ENCODE results near the gene POTEH. TPM values are rescaled to one million over a fixed set of nuclear protein-coding genes. Genes with fewer than 3 reads are reported as not detected.
"Not testable (repeated sequence)": the region's sequence is repeated elsewhere in the genome, so short reads cannot be mapped to it uniquely, and the experiment has no call there.

POTEH gene
- not detected for total RNA-seq

DNA sequence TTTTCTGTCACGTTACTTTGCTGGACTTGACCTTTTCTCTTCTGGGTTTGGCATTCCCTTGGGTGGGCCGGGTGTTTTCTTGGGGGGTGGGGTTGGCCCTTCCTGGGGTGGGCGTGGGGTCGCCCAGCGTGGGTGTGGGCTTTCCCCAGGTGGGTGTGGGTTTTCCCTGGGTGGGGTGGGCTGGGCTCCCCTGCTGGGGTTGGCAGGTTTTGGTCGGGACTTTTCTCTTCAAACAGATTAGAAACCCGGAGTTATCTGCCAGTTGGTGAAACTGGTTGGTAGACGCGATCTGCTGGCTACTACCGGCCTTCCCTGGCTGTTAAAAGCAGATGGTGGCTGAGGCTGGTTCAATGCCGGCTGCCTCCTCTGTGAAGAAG, at the start of gene POTEH:
Gene POTEH (plus strand): TSS at position 278 of the 377 bp plus-strand sequence. CDS start 52 bp downstream, at position 330.
- not testable (repeated sequence) for DNase-seq

DNA sequence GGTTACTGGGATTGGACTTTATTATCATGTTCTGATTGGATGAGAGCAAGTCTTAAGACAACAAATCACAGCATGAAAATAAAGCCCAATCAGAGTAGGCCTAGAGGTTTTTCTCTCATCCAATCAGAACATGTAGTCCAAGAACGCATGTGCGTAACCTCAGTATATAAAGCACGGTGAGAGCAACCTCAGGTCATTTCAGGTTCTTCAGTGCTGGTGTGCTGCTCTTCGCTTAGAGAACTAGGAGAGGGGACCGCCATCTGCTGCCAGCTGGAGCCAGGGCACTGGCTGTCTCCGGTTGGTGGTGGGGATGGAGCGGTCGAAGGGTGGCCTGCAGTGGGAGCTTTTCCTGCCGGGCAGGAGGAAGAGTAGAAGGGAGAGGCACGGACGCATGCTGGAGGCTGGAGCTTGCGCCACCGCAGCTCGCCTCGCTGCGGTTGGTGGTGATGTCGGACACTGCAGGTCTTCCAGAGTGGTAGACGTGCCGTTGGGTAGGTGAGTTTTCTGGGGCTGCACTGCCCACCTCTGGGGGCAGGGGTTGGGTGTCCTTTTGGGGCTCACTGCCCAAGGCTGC, 47.5 kb upstream of the POTEH start:
- not testable (repeated sequence) for DNase-seq

DNA sequence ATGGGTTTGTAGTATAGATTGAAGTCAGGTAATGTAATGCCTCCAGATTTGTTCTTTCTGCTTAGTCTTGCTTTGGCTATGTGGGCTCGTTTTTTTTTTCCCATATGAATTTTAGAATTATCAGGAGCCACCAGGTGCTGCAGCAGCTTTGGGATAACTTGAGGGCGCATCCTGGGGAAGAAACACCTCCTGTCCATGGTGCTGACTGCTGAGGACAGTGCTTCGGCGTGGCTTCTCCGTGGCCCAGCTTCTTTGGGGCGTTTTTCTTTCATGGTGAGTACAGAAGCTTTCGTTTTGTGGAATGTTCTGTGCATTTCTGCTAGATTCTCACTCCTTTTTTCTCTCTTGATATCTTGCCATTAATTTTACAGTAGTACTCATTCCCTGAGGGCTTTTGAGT, 37.9 kb upstream of the POTEH start:
- DNase-seq, result not testable (repeated sequence)

DNA sequence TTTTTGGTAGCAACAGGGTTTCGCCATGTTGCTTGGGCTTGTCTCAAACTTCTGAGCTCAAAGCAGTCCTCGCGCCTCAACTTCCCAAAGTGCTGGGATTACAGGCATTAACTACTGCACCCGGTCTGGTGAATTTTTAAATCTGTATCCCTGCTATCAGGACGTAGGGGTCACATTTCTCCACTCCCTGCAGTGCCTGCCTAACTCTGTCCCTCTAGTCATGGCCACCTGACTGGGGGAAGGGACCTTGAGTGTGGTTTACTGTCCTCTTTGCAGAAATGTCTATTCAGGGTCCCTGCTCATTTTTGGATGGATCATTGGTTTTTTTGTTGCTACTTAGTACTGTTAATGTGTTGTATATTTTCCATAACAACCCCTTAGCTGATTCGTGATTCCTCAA, 37.1 kb upstream of the POTEH start:
- DNase-seq, result not testable (repeated sequence)

DNA sequence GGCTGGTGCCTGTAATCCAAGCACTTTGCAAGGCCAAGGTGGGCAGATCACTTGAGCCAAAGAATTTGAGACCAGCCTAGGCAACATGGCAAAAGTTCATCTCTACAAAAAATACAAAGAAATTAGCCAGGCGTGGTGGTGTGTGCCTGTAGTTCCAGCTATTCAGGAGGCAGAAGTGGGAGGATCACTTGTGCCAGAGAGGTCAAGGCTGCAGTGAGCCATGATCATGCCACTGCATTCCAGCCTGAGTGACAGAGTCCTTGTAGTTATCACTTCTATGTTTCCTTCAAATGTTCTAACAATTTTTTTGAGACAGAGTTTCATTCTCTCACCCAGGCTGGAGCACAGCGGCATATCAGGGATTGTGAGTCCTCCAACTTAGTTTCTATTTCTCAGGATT, 36.6 kb upstream of the POTEH start:
- DNase-seq, result not testable (repeated sequence)

DNA sequence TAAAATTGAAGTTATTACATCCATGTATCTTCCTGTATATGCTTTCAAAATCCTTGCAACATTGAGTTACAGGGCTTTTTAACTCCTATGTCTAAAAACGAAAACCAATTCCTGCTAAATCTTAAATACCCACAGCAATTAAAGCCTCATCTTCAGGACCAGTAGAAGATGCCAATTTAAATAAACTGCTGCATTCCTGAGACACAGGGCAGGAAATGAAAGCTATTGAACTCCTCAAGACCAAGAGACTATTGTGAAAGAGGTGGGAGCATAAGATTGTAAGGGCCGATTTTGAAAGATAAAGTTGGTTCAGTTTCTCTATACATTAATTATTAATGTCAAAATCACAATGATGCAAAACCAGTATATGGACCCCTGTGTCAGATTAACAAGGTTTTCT, 28.7 kb upstream of the POTEH start:
- not testable (repeated sequence) for DNase-seq

DNA sequence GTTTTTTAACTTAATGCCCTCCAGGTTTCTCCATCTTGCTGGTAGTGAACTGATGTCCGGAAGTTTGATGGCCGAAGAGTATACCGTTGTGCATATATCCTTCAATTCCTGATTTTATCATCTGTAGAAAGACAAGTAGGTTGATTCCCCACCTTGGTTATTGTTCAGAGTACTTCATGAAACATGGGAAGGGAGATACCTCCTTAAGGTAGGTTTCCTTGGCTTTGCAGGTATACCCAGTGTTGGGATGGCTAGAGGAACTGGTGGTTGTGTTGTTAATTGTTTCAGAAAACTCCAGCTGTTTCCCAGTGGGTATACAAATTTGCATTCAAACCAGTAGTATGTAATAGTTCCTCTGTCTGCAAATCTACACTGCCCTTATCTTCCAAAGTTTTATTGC, 25.1 kb upstream of the POTEH start:
- not testable (repeated sequence) for DNase-seq

DNA sequence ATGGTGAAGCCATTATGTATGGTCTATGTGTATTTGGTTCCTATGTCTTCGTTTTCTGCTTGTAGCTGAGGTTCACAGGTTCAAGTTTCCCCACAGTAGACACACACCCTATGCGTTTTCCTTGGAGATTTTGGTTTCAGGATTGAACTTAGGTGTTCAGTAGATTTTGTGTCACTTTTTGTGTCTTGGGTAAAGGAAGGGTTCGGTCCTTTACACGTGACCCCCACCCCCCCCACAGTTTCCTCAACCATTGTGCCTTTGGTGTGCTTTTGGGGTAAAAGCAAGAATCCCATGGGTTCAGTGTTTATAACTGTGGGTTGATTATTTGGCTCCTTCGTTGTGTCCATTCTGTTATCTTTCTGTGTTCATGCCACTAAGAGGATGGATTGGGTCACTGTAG, 24.3 kb upstream of the POTEH start:
- not testable (repeated sequence) for DNase-seq

DNA sequence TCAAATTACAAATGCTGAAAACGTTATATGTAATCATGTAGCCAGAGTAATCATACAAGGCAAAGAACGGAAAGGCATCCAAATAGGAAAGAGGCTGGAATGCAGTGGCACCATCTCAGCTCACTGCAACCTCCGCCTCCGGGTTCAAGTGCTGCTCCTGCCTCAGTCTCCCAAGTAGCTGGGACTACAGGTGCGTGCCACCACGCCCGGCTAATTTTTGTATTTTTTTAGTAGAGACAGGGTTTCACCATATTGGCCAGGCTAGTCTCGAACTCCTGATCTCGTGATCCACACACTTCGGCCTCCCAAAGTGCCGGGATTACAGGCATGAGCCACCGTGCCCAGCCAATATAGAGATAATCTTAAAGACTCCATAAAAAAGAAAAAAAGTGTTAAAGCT, 20.4 kb upstream of the POTEH start:
- not testable (repeated sequence) for DNase-seq

DNA sequence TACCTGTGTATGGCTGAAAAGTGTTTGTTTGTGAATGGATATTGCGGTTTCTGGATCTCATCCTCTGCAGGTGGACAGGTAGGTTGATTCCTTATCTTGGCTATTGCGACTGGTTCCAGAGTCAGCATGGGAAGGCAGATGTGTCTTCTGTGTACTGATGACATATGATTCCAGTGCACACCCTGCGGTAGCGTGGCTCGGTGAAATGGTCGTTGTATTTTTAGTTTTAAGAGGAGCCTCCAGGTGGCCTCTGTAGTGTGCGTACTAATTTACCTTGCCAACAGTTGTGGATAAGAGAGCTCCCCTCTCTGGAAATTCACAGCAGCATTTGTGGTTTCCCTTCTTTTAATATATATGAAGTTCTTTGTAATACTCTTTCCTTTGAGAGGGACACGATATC, 10.1 kb upstream of the POTEH start:
- not testable (repeated sequence) for DNase-seq

DNA sequence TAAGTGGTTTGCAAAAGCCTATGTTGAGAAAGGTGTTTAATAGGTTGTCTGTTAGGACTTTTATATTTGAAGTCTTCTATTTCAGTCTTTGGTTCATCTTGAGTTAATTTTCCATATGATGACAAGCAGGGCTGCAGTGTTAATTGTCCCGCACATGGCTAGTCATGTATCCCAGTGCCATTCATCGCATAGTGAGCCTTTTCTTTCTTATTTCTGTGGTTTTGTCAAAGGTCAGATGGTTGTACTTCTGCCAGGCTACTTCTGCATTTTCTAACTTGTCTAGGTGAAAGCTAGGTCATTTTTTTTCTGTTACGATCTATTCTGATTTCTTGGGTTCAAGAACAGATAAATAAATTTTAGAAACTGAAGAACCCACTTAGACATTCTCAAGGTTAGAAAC, 5.7 kb upstream of the POTEH start:
- DNase-seq, result not testable (repeated sequence)

DNA sequence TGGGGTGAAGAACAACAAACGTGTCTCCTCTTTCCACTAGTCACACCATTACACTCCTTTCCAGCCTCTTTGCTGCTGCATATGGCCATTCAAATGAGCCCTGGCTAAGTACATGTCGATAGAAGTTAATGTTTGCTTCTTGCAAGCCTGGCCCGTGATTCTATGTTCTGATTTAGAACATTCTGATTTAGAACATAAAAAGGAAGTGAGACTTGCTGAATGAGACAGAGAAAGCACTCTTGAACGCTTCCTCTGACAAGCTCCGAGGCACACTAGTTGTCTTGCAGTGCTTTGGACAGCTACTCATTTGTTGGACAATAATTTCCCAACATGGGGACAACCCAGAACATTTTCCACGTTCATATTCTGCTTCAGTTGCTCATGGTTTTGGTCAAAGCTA, 5.1 kb upstream of the POTEH start:
- DNase-seq, result not testable (repeated sequence)

DNA sequence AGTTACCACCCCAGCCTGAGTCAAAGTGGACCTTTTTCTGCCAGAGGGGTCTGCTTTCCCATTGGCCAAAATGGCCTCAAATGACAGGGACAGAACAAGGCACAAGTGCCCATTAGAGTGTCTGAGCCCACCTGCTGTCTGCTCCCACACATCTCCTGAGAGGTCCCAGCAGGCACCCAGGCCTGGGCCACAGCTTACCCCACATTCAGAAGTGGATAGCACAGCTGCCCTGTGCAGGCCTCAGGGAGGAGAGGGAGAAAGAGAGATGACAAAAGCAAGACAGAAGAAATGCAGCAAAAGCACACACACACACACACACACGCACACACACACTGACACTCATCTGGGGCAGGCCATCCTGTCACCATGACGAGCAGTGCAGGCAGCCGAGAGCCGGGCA, 4.2 kb upstream of the POTEH start:
- not testable (repeated sequence) for DNase-seq

DNA sequence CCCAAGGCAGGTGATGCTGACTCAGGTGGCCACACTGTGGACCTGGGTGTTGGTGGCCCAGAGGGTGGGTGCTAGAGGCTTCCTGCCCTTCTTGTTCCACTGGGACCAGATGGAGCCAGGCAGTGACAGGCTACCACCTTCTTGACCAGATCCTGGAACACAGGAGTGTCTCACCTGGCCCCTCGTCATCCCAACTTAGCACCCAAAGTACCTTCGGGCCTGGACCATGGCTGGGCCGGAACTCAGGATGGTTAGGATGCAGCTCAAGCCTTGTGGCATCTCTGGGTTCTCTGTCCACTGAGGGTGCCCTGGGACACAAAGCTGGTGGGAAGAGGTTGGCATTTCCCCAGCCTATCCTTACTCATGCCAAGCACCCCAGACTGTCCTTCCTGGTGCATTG, 2.7 kb upstream of the POTEH start:
- DNase-seq, result not testable (repeated sequence)

DNA sequence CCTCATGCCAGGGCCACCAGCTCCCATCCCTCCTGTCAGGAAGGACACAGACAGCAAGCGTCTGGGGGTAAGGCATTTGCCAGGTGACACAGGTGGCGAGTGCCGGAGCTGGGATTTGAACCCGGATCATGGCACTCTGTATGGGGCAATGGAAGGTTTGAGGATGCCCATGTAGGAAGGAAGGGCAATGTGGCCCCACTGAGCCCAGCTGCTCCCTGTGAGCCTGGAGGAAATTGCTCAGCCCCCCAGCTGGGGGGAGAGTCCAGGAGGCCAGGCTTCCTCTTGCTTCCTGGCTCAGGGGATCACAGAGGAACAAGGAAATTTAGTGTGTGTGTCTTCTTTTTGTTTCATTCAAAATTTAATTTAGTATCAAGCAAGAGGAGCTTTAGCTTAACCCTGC, 2.1 kb upstream of the POTEH start:
- not testable (repeated sequence) for DNase-seq

DNA sequence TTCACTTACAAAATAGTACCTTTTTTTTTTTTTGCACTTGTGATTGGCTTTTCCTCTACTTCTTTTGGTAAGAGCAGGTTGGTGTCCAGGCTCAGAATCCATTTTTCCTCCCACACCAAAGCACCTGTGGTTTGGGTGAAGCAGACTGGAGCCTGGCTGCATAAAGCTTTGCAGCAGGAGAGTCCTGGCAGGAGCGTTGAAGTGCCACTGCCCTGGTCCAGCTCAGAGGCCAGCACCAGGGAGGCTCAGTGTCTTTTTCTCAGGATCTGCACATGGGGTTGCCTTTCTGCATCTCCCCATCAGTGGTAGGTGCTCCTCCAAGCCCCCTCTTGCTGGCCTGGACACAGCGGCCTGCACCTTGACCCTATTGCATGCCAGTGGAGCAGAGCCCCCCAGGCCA, 1.7 kb upstream of the POTEH start:
- DNase-seq, result not testable (repeated sequence)

DNA sequence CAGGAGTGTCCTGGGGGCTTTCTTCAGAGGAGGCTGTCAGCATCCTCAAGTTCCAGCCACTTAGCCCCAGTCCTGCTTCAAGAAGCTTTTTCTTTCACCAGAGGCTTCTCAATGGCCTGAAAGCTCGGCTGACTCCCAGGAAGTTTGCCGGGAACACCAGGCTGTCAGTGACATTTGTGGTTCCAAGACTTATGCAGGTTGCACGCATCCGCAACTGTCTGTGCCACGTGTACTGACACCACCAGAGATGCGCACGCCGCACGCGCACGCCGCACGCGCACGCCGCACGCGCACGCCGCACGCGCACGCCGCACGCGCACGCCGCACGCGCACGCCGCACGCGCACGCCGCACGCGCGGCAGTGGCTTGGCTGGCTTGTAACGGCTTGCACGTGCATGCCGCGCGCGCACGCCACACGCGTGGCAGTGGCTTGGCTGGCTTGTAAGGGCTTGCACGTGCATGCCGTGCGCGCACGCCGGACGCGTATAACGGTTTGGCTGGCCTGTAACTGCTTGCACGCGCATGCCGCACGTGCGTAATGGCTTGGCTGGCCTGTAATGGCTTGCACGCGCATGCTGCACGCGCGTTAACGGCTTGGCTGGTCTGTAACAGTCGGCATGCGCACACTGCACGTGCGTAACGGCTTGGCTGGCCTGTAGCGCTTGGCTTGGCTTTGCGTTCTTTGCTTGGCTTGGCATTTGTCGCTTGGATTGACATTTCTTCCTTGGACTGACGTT, 646 bp upstream of the POTEH start:
- not testable (repeated sequence) for DNase-seq

DNA sequence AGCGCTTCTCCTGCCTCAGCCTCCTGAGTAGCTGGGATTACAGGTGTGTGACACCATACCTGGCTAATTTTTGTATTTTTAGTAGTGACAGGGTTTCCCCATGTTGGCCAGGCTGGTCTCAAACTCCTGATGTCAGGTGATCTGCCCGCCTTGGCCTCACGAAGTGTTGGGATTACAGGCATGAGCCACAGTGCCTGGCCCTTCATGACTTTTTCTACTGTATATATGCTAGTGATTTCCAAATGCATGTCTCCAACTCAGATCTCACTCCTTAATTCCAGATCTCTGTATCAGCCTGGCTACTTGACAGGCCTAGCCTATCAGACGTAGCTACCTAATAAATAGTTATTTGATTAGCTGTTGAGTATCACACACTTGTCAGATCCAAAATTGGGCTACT, 23.8 kb downstream of the POTEH start:
- DNase-seq, result not testable (repeated sequence)

DNA sequence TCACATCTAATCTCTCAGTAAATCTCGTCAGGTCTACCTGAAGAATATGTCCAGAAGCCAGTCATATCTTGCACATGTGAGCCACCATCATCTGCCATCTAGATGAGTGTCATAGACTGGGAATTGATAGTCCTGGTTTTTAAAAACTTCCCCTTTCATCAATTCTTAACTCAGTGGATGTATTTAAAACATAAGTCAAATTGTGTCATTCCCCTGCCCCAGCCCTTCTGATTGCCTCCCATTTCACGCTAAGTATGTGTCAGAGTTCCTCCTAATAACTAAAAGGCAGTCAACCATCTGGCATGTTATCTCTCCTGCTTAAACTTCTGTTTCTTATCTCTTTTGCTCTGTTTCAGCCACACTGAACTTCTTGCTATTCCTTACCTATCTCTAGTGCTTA, 24.3 kb downstream of the POTEH start:
- DNase-seq, result not testable (repeated sequence)

DNA sequence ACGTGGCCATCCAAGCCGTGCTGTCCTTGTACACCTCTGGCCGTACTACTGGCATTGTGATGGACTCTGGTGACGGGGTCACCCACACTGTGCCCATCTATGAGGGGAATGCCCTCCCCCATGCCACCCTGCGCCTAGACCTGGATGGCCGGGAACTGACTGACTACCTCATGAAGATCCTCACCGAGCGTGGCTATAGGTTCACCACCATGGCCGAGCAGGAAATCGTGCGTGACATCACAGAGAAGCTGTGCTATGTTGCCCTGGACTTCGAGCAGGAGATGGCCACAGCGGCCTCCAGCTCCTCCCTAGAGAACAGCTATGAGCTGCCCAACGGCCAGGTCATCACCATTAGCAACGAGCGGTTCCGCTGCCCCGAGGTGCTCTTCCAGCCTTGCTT, 32.1 kb downstream of the POTEH start:
- DNase-seq, result not testable (repeated sequence)

DNA sequence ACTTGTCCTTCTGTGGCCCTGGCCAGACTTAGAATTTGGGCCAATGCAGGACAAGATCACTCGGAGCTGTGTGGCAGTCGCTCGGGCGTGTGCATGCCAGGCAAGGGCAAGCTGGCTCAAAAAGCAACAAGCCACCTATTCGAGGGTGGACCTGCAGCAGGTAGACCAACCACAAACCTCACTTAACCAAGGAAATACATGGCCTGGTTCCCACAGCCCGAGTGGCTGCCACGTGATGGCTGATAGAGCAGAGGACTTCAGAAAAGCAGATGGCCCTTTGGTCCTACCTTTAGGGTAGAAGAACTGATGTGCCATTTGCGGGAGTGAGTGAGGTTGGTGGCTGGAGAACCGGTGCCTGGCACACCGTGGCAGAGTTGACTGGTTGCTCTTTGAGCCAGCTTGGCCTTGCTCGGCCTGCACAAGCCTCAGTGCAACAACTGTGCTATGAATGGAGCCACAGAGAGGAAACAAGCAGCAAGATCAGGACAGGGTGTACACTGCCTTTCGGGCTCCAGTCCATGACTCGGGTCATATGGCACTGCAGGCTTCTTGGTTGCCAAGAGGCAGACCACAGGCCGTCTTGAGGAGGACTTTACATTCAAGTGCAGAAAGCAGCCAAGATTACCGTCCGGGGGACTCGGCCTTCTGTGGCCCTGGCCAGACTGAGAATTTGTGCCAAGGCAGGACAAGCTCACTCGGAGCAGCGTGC, 39.5 kb downstream of the POTEH start:
- not testable (repeated sequence) for DNase-seq

DNA sequence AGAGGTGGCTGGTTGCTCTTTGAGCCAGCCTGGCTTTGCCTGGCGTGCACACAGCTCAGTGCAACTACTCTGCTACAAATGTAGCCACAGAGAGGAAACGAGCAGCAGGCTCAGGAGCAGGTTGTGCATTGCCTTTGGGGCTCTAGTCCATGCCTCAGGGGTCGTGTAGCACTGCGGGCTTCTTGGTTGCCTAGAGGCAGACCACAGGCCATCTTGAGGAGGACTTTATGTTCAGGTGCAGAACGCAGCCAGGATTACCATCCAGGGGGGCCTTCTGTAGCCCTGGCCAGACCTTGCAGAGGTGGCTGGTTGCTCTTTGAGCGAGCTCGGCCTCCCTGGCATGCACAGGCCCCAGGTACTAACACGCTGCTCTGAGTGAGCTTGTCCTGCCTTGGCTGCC, 41.2 kb downstream of the POTEH start:
- not testable (repeated sequence) for DNase-seq

DNA sequence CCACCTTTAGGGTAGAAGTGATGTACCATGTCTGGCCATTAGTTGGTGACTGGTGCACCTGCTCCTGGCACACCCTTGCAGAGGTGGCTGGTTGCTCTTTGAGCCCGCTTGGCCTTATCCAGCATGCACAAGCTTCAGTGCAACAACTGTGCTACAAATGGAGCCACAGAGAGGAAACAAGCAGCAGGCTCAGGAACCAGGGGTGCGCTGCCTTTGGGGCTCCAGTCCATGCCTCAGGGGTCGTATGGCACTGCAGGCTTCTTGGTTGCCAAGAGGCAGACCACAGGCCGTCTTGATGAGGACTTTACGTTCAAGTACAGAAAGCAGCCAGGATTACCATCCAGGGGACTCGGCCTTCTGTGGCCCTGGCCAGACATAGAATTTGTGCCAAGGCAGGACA, 44.6 kb downstream of the POTEH start:
- not testable (repeated sequence) for DNase-seq

Measured in occipital lobe (tissue), 2 donors.